ENCODE measurements around the gene PECR. TPM values are rescaled to one million over a fixed set of nuclear protein-coding genes. Genes with fewer than 3 reads are reported as not detected.

Gene PECR
- total and polyA plus RNA-seq, 2 of the 4 experiments (the other 2 are of a cell fraction), result 11.4 to 17.7 TPM

DNA sequence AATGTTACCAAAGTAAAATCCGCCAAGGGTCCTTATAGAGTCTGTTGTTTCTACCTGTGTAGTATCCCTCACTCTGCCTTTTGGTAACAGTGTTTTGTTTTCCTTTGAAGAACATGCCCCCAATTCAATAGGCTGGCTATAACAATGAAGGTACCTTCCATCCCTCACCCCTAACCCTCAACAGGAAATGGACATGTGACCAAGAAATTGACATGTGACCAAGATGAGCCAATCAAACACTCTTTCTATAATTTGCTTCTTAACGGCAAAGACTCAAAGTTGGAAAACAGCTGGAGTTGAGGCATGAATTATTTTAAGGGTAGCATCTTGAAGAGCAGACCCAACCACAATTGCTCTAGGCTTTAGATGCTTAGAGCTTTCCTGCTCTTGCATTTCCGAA is 62.9 kb downstream of the PECR start:
- H3K18ac ChIP-seq (ENCODE audit: low read depth, low read length), result no peak overlapping the region
- H3K56ac ChIP-seq (ENCODE audit: extremely low read depth, insufficient read depth, low read length), result no peak overlapping the region
- no peak overlapping the region for H3K4ac ChIP-seq (ENCODE audit: low read depth, low read length)
- no peaks in the 10 kb centered on the region for H3K79me1 ChIP-seq (ENCODE audit: low read depth in 1 of 2, low read length in 2 of 2)
- no peak overlapping the region for H4K5ac ChIP-seq (ENCODE audit: low read depth, low read length)
- no peaks in the 10 kb centered on the region for H3K9me3 ChIP-seq (ENCODE audit: control insufficient read depth, insufficient read depth, low read length)
- H2BK5ac ChIP-seq (ENCODE audit: low read depth, low read length, poor library complexity, severe bottlenecking), result no peak overlapping the region
- POLR2A ChIA-PET (ENCODE audit: unreplicated experiment), result no interaction called here
- no peak overlapping the region for H2AK5ac ChIP-seq (ENCODE audit: low read depth, low read length)
- intact Hi-C loops (cut with micrococcal nuclease) (no loop called here), dilution Hi-C loops (cut with HindIII; ENCODE audit: low sequenced_read_pairs, unreplicated experiment) (no loop called here), in situ Hi-C loops (cut with MboI; ENCODE audit: low sequenced_read_pairs) (no loop called here)
- H3K23ac ChIP-seq (ENCODE audit: low read depth, low read length), result no peak overlapping the region
- no peak overlapping the region for H4K8ac ChIP-seq (ENCODE audit: low read depth in 2 of 2, low read length in 2 of 2)
- no peak overlapping the region for H2BK120ac ChIP-seq (ENCODE audit: low read depth, low read length)
- CTCF ChIA-PET, result interaction anchor here (0.6 to 0.9 kb wide), 2 partner anchors 15 to 63 kb away, joined by 3 read pairs; partner anchors contain the start of genes PECR and TMEM169
- TF ChIP-seq NFE2L2 (IDR thresholded peaks at IDR 0.05; ENCODE audit: low read depth, low read length) (no peak), MAZ (IDR thresholded peaks at IDR 0.05; ENCODE audit: borderline replicate concordance, low read depth, low read length) (no peak), FOS (IDR thresholded peaks at IDR 0.05; ENCODE audit: low read depth, low read length) (no peak), USF2 (IDR thresholded peaks at IDR 0.05; ENCODE audit: low read depth, low read length) (peak; percentile 45; the same call in 1 of the 2 replicates)
- H2AFZ ChIP-seq (replicated peaks; ENCODE audit: low read length, poor library complexity), result no peak overlapping the region
- H3K4me1 ChIP-seq (ENCODE audit: control insufficient read depth, insufficient read depth, low read length), result no peaks in the 10 kb centered on the region
- WGBS, 2 experiments (ENCODE audit: extremely low coverage in 2 of 2, insufficient read length in 1 of 2), result no CpG with 5 or more reads among the region's 3 CpGs
- H3K36me3 ChIP-seq (ENCODE audit: control insufficient read depth, insufficient read depth, low read length), result no peaks in the 10 kb centered on the region
- no peaks in the 10 kb centered on the region for H3K27me3 ChIP-seq (ENCODE audit: control insufficient read depth, insufficient read depth, low read length)
- H3K9me1 ChIP-seq (ENCODE audit: insufficient read depth, low read length), result no peaks in the 10 kb centered on the region
- ATAC-seq (ENCODE audit: low read depth) (no peak), DNase-seq (no peak)
- H2BK20ac ChIP-seq (ENCODE audit: low read depth, low read length), result no peak overlapping the region
- H3K14ac ChIP-seq (replicated peaks; ENCODE audit: low read depth, low read length), result no peak overlapping the region
- no peak overlapping the region for H4K91ac ChIP-seq (ENCODE audit: insufficient read depth, low read depth, low read length)
- H3K4me2 ChIP-seq (ENCODE audit: low read depth, low read length), result no peak overlapping the region
- H4K20me1 ChIP-seq (ENCODE audit: insufficient read depth, low read length), result no peaks in the 10 kb centered on the region
- H3K27ac ChIP-seq (ENCODE audit: insufficient read depth, low read length), result no peak overlapping the region
- no peak overlapping the region for H2BK15ac ChIP-seq (ENCODE audit: low read depth, low read length)
- H3K4me3 ChIP-seq (ENCODE audit: insufficient read depth, low read depth, low read length), result no peak overlapping the region
- H2AK9ac ChIP-seq (replicated peaks; ENCODE audit: low read depth, low read length, poor library complexity), result no peak overlapping the region
- no TSS peak for BruUV-seq (replicated peaks)
- H3K9ac ChIP-seq (ENCODE audit: low read depth, low read length), result no peak overlapping the region

Data from IMR-90 (cell line).